GM23338 (cell line): ENCODE data around the gene CAMTA1. TPM values are rescaled to one million over a fixed set of nuclear protein-coding genes. Genes with fewer than 3 reads are reported as not detected.

ENCODE experiments used
- ATAC-seq: fragments of 200-7000 bp; cut with Tn5 transposase; 3 replicates; pipeline ENCODE4 v1.9.1; 2020
- DNase-seq: peaks from one replicate; pipeline ENCODE4 v3.0.0-alpha.2; 2015; ENCODE audit warnings: low spot score
- H2AFZ ChIP-seq: fragments of 200-600 bp; sonication (generic); 2 replicates; pipeline ENCODE4 v1.8.0; 2016; ENCODE audit warnings: antibody characterized with exemption, mild to moderate bottlenecking, moderate library complexity
- H3F3A ChIP-seq: fragments of 200-600 bp; sonication (generic); replicated peaks from 2 replicates; pipeline ENCODE4 v1.8.0; 2017; ENCODE audit warnings: antibody characterized with exemption, mixed run types, low read depth
- H3K27ac ChIP-seq: fragments of 200-600 bp; sonication (generic); 2 replicates; pipeline ENCODE4 v1.6.1; 2016; ENCODE audit warnings: low read depth
- H3K27me3 ChIP-seq: fragments of 200-600 bp; sonication (generic); 2 replicates; pipeline ENCODE4 v1.8.0; 2016; ENCODE audit warnings: mild to moderate bottlenecking, mixed run types, moderate library complexity; ENCODE audit not compliant: insufficient read depth
- H3K36me3 ChIP-seq: fragments of 200-600 bp; sonication (generic); 2 replicates; pipeline ENCODE4 v1.8.0; 2016; ENCODE audit warnings: mild to moderate bottlenecking; ENCODE audit not compliant: insufficient read depth
- H3K4me1 ChIP-seq: fragments of 200-600 bp; sonication (generic); 2 replicates; pipeline ENCODE4 v1.8.0; 2016; ENCODE audit warnings: mild to moderate bottlenecking, moderate library complexity; ENCODE audit not compliant: insufficient read depth
- H3K4me2 ChIP-seq: fragments of 200-600 bp; sonication (generic); 2 replicates; pipeline ENCODE4 v1.7.1; 2017; ENCODE audit warnings: mixed run types
- H3K4me3 ChIP-seq: fragments of 200-600 bp; sonication (generic); 2 replicates; pipeline ENCODE4 v1.6.1; 2016; ENCODE audit warnings: mixed run types
- H3K79me2 ChIP-seq: fragments of 200-600 bp; sonication (generic); replicated peaks from 2 replicates; pipeline ENCODE4 v1.8.0; 2017; ENCODE audit warnings: mild to moderate bottlenecking; ENCODE audit not compliant: insufficient read depth
- H3K9me2 ChIP-seq: fragments of 200-600 bp; sonication (generic); 2 replicates; pipeline ENCODE4 v1.8.0; 2017; ENCODE audit not compliant: insufficient read depth
- H4K20me1 ChIP-seq: fragments of 200-600 bp; sonication (generic); replicated peaks from 2 replicates; pipeline ENCODE4 v1.8.0; 2017; ENCODE audit warnings: mild to moderate bottlenecking; ENCODE audit not compliant: insufficient read depth
- H3K27ac Mint-ChIP-seq: 2 replicates; pipeline ENCODE4 v1.8.0; 2020; ENCODE audit warnings: inconsistent platforms, mild to moderate bottlenecking, moderate library complexity, mixed read lengths
- H3K27me3 Mint-ChIP-seq: 3 replicates; pipeline ENCODE4 v1.8.0; 2022; ENCODE audit warnings: low read depth, mild to moderate bottlenecking, moderate library complexity, mixed read lengths, inconsistent platforms; ENCODE audit not compliant: insufficient read depth, poor library complexity
- H3K36me3 Mint-ChIP-seq: 3 replicates; pipeline ENCODE4 v1.8.0; 2021; ENCODE audit warnings: low read depth, mild to moderate bottlenecking, inconsistent platforms, moderate library complexity, mixed read lengths
- H3K4me1 Mint-ChIP-seq: 3 replicates; pipeline ENCODE4 v1.8.0; 2020; ENCODE audit warnings: mild to moderate bottlenecking, inconsistent platforms, mixed read lengths
- H3K4me3 Mint-ChIP-seq: 3 replicates; pipeline ENCODE4 v1.8.0; 2021; ENCODE audit warnings: moderate library complexity, mild to moderate bottlenecking, inconsistent platforms, mixed read lengths
- H3K9me3 Mint-ChIP-seq: 3 replicates; pipeline ENCODE4 v1.8.0; 2020; ENCODE audit warnings: moderate library complexity, mild to moderate bottlenecking, inconsistent platforms, mixed read lengths
- CREB1 ChIP-seq: fragments of 250-450 bp; sonication (Bioruptor Pico); IDR thresholded peaks from 2 replicates; pipeline ENCODE4 v1.5.0; 2020; ENCODE audit warnings: low read depth, mild to moderate bottlenecking, moderate library complexity
- EZH2 ChIP-seq: fragments of 200-600 bp; sonication (generic); IDR thresholded peaks from one replicate; pipeline ENCODE4 v1.8.0; 2017; ENCODE audit warnings: antibody characterized with exemption, mild to moderate bottlenecking, low read depth; ENCODE audit not compliant: unreplicated experiment
- NANOG ChIP-seq: IDR thresholded peaks from 2 replicates; pipeline ENCODE4 v1.6.1; 2016; ENCODE audit warnings: antibody characterized with exemption, borderline replicate concordance
- POLR2AphosphoS5 ChIP-seq: IDR thresholded peaks from 2 replicates; pipeline ENCODE4 v1.6.1; 2016; ENCODE audit warnings: antibody characterized with exemption, low read depth
- REST ChIP-seq: IDR thresholded peaks from one replicate; pipeline ENCODE4 v1.6.1; 2018; ENCODE audit warnings: antibody characterized with exemption; ENCODE audit not compliant: unreplicated experiment
- STAT1 ChIP-seq: IDR thresholded peaks from one replicate; pipeline ENCODE4 v1.6.1; 2016; ENCODE audit warnings: antibody characterized with exemption; ENCODE audit not compliant: unreplicated experiment
- ZNF114 ChIP-seq: fragments of 250-450 bp; sonication (Bioruptor Pico); IDR thresholded peaks from 2 replicates; pipeline ENCODE4 v1.5.0; 2020; ENCODE audit warnings: mild to moderate bottlenecking, moderate library complexity
- ZNF462 ChIP-seq: fragments of 250-450 bp; sonication (Bioruptor Pico); IDR thresholded peaks from 2 replicates; pipeline ENCODE4 v1.5.0; 2020; ENCODE audit warnings: mild to moderate bottlenecking, moderate library complexity
- polyA plus RNA-seq: library from polyadenylated mRNA; unstranded; fragments of >200 nt; fragmentation: Nextera tagmentation; extraction: Ambion mirVana; gene quantifications from 2 replicates; pipeline ENCODE4 v1.2.1, GENCODE V29; 2016
- total RNA-seq: library from RNA; depleted of rRNA; stranded (reverse); fragments of >200 nt; shearing (Covaris generic); gene quantifications from 2 replicates; pipeline ENCODE4 v1.2.3, GENCODE V29; 2014

The CAMTA1 gene
- total and polyA plus RNA-seq, 2 experiments from 2014 or later = 115 to 519 TPM

- TF ChIP-seq ZNF114 = no peak
- no peak for TF ChIP-seq NANOG
- no peak overlapping the region for H3K4me3 Mint-ChIP-seq
- H4K20me1 ChIP-seq = no peaks in the 10 kb centered on the region
- H3K27me3 ChIP-seq = no peaks in the 10 kb centered on the region
- H3K4me2 ChIP-seq = no peak overlapping the region
- no peak overlapping the region for H3K27ac Mint-ChIP-seq
- no peak overlapping the region for H3K4me3 ChIP-seq
- ATAC-seq (no peak), DNase-seq (no peak)
- H3K4me1 Mint-ChIP-seq = peaks cover 33% of the 10 kb centered on the region
- peaks cover 7% of the 10 kb centered on the region for H3K27me3 Mint-ChIP-seq
- no peaks in the 10 kb centered on the region for H3K79me2 ChIP-seq
- H3K4me1 ChIP-seq = peaks cover 8% of the 10 kb centered on the region; the same call in 1 of the 2 replicates
- H3K9me3 Mint-ChIP-seq = no peaks in the 10 kb centered on the region
- H3F3A ChIP-seq = no peaks in the 10 kb centered on the region
- H3K36me3 ChIP-seq = no peaks in the 10 kb centered on the region
- H2AFZ ChIP-seq = no peak overlapping the region
- H3K27ac ChIP-seq = no peak overlapping the region
- H3K36me3 Mint-ChIP-seq = no peaks in the 10 kb centered on the region
- no peaks in the 10 kb centered on the region for H3K9me2 ChIP-seq
Observed at GRCh38 chr1:7457811-7458210, 672.6 kb downstream of the CAMTA1 start.

- Mint-ChIP-seq H3K36me3 (no peaks in the 10 kb centered on the region), H3K27me3 (peaks cover 6% of the 10 kb centered on the region), H3K4me1 (peaks cover 30% of the 10 kb centered on the region), H3K9me3 (no peaks in the 10 kb centered on the region), H3K27ac (no peak overlapping the region), H3K4me3 (no peak overlapping the region)
- Histone ChIP-seq H3K79me2 (no peaks in the 10 kb centered on the region), H3K4me3 (no peak overlapping the region), H4K20me1 (no peaks in the 10 kb centered on the region), H3K27ac (no peak overlapping the region), H3K4me2 (no peak overlapping the region), H3F3A (no peaks in the 10 kb centered on the region), H3K36me3 (no peaks in the 10 kb centered on the region), H2AFZ (no peak overlapping the region), H3K4me1 (peaks cover 8% of the 10 kb centered on the region; the same call in 1 of the 2 replicates), H3K9me2 (no peaks in the 10 kb centered on the region), H3K27me3 (no peaks in the 10 kb centered on the region)
- TF ChIP-seq CREB1 (CRISPR knock-in tag) (no peak), ZNF462 (CRISPR knock-in tag) (no peak), REST (no peak), STAT1 (no peak), EZH2 (no peak), NANOG (no peak), ZNF114 (no peak), POLR2AphosphoS5 (no peak)
- DNase-seq (no peak), ATAC-seq (no peak)
Observed at GRCh38 chr1:7458946-7459345, 673.7 kb downstream of the CAMTA1 start.
